ENCODE results near the gene NTM. TPM values are rescaled to one million over a fixed set of nuclear protein-coding genes. Genes with fewer than 3 reads are reported as not detected.

NTM gene
- total RNA-seq, 2 donors from 2014 or later = 0.26 to 3.6 TPM

DNA sequence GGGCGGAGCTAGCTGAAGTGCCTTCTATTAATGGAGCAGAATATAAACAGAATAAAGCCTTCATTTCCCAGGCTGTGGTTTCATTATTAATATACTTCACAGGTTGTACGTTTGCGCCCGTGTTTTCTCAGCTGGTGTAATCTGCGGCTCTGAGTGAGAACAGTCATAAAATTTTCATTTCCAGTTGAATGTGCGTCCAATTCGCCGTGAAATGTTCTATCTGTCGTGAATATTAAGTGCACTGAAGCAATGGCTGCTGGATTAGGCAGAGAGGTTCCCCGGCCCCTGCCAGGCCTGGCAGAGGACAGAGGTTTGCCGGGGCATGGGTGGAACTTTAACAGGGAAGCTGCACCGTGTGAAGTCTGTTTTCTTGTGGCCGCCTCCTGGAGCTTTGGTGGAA lies 874.4 kb downstream of the NTM start:
- no peaks in the 10 kb centered on the region for H3K4me1 ChIP-seq
- TF ChIP-seq CTCF (IDR thresholded peaks at IDR 0.05) (no peak), POLR2A (IDR thresholded peaks at IDR 0.05) (no peak)
- no peak for ATAC-seq
- no peak overlapping the region for H3K27ac ChIP-seq
- intact Hi-C loops (cut with DNase I) = no loop called here
- no peak overlapping the region for H3K4me3 ChIP-seq
- H3K27me3 ChIP-seq = no peaks in the 10 kb centered on the region
- 73 to 76% methylated on average over 13 of the region's 13 CpGs for WGBS, 2 donors
- no peak for DNase-seq
- H3K36me3 ChIP-seq (replicated peaks in 1 of 2; ENCODE audit: insufficient read depth in 1 of 2, low read depth in 2 of 2) = no peaks in the 10 kb centered on the region
- no peaks in the 10 kb centered on the region for H3K9me3 ChIP-seq

DNA sequence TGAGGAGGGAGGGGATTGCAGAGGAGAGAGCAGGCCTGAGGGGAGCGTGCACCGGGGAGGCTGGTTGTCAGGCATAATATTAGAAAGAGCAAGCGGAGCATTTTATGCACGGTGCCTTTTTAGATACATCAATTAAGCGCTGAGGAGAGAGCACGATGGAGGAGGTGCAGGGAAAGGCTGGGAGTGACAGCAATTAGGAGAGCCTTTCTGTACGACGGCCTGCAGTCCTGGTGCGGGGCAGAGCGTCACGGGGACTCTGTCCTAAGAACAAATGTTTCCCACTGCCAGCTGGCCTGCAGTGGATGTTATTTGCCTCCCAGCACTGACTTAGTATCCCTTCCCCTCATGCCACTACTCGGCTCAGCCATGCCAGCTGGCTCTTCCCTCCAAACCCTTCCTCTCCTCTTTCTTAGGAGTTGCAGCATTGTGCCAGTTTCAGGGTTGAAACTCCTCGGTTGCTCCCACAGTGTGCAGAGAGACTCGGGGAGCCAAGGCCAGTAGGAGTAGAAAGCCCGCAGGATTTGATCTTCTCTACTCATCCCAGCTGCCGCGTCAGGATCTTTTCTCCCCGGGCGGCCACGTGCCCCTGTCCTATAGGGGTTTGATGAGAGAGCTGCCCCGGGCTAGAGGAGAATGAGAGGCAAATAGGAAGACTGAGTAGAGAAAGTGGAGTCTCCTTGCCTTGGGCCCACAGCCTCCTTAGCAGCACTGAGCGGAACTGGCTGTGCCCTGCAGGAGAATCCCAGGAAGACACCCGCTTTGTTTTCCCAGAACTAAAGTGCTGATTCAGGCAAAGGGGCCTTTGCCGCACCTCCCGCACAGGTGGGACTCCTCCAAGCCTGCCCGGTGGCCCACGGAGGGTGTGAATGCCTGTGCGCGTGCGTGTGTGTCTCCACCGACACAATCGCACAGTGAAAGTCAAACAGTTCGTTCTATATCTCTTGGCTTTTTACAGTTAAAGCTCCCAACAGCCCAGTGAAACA lies 875.3 kb downstream of the NTM start:
- H3K4me3 ChIP-seq = no peak overlapping the region
- no peak for ATAC-seq
- H3K9me3 ChIP-seq = no peaks in the 10 kb centered on the region
- H3K27ac ChIP-seq = no peak overlapping the region
- no peaks in the 10 kb centered on the region for H3K36me3 ChIP-seq (replicated peaks in 1 of 2; ENCODE audit: insufficient read depth in 1 of 2, low read depth in 2 of 2)
- intact Hi-C loops (cut with DNase I) = no loop called here
- 69 to 74% methylated on average over 25 to 32 of the region's 33 CpGs for WGBS, 2 donors
- TF ChIP-seq CTCF (IDR thresholded peaks at IDR 0.05) (no peak), POLR2A (IDR thresholded peaks at IDR 0.05) (no peak)
- H3K27me3 ChIP-seq = no peaks in the 10 kb centered on the region
- no peaks in the 10 kb centered on the region for H3K4me1 ChIP-seq
- DNase-seq = no peak

GRCh38 chr11:132248580-132248979 lies 878.2 kb downstream of the NTM start:
- no peaks in the 10 kb centered on the region for H3K36me3 ChIP-seq (replicated peaks in 1 of 2; ENCODE audit: insufficient read depth in 1 of 2, low read depth in 2 of 2)
- H3K4me3 ChIP-seq = no peak overlapping the region
- ATAC-seq = no peak
- intact Hi-C loops (cut with DNase I) = no loop called here
- H3K27ac ChIP-seq = no peak overlapping the region
- H3K4me1 ChIP-seq = no peaks in the 10 kb centered on the region
- H3K9me3 ChIP-seq = no peaks in the 10 kb centered on the region
- TF ChIP-seq POLR2A (IDR thresholded peaks at IDR 0.05) (no peak), CTCF (IDR thresholded peaks at IDR 0.05) (no peak)
- H3K27me3 ChIP-seq = no peaks in the 10 kb centered on the region
- no peak for DNase-seq
- WGBS, 2 donors = 58 to 66% methylated on average over 5 to 6 of the region's 6 CpGs

- intact Hi-C loops (cut with DNase I) = no loop called here
- H3K4me3 ChIP-seq = no peak overlapping the region
- H3K4me1 ChIP-seq = no peaks in the 10 kb centered on the region
- no peak for ATAC-seq
- 49 to 54% methylated on average over 5 of the region's 5 CpGs for WGBS, 2 donors
- TF ChIP-seq POLR2A (IDR thresholded peaks at IDR 0.05) (no peak), CTCF (IDR thresholded peaks at IDR 0.05) (no peak)
- no peak for DNase-seq
- no peaks in the 10 kb centered on the region for H3K36me3 ChIP-seq (replicated peaks in 1 of 2; ENCODE audit: insufficient read depth in 1 of 2, low read depth in 2 of 2)
- no peak overlapping the region for H3K27ac ChIP-seq
- H3K9me3 ChIP-seq = no peaks in the 10 kb centered on the region
- H3K27me3 ChIP-seq = no peaks in the 10 kb centered on the region
These were observed 878.8 kb downstream of the NTM start for GRCh38 chr11:132249256-132249655.

DNA sequence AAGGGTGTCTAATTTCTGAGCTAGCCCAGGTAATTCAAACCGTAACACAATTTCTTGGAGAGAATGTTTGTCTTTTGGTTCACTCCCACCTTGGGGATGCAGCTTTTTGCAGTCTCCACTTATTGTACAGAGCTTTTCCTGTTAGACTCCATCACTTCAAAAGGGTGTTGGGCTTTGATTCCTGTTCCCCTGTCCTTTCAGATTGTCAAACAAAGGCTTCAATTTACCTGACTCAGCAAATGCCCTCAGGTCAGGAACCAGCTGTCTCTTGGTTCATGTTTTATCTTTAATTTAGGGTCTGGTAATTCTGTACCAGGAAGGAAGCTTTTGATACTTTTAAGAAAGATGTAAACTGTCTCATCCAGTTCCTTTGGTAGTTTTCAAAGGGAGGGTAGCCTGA lies 880.6 kb downstream of the NTM start:
- no peaks in the 10 kb centered on the region for H3K36me3 ChIP-seq (replicated peaks in 1 of 2; ENCODE audit: insufficient read depth in 1 of 2, low read depth in 2 of 2)
- DNase-seq (no peak), ATAC-seq (no peak)
- H3K4me1 ChIP-seq = no peaks in the 10 kb centered on the region
- H3K9me3 ChIP-seq = no peaks in the 10 kb centered on the region
- no peak overlapping the region for H3K4me3 ChIP-seq
- no peaks in the 10 kb centered on the region for H3K27me3 ChIP-seq
- intact Hi-C loops (cut with DNase I) = no loop called here
- H3K27ac ChIP-seq = no peak overlapping the region
- 76 to 81% methylated on average over 1 of the region's 1 CpG for WGBS, 2 donors
- no peak for TF ChIP-seq POLR2A (IDR thresholded peaks at IDR 0.05)
- TF ChIP-seq CTCF (IDR thresholded peaks at IDR 0.05) = no peak
